Urothelium cell line (cell line): ENCODE data around the gene CSRNP2.

Experiments used
- DNase-seq: peaks from one replicate; pipeline ENCODE4 v3.0.0; 2011; ENCODE audit warnings: low spot score, mixed read lengths
- FAIRE-seq: peaks from 2 replicates; lab custom pipeline; 2011; peaks lifted over from hg19 to GRCh38; lab: Jason Lieb, UNC

CSRNP2 gene, protein sequence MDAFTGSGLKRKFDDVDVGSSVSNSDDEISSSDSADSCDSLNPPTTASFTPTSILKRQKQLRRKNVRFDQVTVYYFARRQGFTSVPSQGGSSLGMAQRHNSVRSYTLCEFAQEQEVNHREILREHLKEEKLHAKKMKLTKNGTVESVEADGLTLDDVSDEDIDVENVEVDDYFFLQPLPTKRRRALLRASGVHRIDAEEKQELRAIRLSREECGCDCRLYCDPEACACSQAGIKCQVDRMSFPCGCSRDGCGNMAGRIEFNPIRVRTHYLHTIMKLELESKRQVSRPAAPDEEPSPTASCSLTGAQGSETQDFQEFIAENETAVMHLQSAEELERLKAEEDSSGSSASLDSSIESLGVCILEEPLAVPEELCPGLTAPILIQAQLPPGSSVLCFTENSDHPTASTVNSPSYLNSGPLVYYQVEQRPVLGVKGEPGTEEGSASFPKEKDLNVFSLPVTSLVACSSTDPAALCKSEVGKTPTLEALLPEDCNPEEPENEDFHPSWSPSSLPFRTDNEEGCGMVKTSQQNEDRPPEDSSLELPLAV

DNA sequence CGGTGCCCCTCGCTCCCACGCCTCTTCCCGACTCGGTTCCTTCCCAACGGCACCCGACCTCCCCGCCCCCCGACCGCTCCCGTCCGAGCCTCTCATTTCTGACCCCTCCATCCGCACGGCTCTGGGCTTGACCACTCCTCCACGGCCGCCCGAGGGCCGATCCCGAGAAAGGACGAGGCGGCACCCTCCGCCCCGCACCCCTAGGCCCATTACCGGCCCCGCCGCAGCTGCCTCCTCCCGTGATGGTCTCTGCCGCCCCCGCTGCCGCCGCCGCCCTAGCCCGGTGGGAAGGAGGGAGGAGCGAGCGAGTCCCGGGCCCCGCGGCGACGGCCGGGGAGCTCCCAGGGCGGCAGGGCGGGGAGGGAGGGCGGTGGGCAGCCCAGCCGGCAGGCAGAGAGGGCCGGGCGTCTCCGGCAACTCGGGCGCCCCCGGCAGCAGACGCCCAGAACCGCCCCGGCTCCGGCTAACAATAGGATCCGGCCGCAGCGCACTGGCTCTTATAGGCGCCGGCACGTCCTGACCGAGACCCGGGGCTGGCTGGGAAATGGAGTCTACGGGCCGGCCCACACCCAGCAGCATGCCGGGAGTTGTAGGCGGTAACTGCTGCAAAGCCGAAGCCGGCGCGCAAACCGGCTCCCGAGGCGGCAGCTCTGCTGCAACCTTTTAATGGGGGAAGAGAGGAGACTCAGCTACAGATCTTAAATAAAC is at the start of gene CSRNP2:
Gene CSRNP2 (minus strand): TSS at position 471 of the 708 bp plus-strand sequence. CDS start 7,035 bp downstream, outside the sequence.
- FAIRE-seq = peak; percentile 35

DNA sequence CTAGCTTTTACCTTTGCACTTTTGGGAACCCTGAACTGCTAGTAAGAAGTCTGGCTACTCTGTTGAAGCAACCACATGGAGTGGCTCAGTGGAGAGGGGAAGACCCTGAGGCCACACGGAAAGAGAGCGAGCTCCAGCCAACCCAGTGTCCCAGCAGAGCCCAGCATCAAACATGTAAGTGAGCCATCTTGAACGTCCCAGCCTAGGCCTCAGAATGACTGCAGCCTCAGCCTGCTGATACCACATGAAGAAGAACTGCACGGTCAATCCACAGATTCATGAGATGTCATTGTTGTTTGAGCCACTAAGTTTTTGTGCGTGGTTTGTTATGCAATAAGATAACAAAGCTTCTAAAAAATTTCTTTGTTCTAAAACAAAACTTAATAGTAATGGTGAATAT is 49.3 kb upstream of the CSRNP2 start:
- DNase-seq (no peak), FAIRE-seq (no peak)

More for the DNA sequence above, at the start of gene CSRNP2:
- peak; percentile 98 for DNase-seq

DNA sequence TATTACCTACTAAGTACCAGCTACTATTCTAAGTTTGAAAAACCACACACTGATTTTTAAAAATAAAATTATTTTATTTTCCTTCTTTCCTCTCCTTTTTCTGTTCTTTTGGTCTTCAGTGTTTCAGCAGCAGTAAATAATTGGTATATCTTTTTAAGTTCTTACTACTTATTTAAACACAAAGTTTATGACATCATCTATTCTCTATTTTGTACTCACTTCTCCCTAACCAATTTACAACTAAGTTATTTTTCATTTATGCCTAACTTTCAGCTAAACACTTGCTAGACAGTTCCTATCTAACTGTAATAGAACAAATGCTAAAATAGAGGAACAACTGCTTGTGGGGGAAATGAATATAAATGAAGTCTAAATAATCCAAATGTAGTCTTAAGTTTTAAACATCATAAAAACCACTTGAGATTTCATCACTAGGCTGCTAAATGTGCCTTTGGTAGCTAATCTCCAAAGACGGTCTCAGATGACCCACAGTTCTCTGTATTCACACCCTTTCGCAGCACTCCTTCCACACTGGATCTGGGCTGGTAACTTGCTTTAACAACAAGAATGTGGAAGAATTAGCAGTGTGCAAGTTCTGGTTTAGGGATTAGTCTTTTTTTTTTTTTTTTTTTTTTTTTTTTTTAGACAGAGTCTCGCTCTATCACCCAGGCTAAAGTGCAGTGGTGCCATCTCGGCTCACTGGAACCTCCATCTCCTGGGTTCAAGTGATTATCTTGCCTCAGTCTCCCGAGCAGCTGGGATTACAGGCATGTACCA is 48.5 kb upstream of the CSRNP2 start:
- DNase-seq (no peak), FAIRE-seq (no peak)

DNA sequence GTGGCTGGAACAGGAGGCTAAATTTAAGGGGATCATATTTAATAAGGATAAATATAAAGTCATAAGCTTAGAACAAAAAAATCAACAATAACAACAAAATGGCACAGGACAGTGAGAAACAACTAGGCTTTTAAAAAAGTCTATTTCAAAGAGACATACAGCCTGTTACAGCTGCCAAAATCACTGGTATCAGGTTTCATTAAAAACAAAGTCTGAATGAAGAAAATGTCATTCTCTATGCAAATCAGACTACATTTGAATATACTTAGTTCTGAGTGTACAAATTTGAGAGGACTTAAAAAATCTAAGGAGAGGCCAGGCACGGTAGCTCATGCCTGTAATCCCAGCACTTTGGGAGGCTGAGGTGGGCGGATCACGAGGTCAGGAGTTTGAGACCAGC is 45.5 kb upstream of the CSRNP2 start:
- FAIRE-seq (no peak), DNase-seq (no peak)

DNA sequence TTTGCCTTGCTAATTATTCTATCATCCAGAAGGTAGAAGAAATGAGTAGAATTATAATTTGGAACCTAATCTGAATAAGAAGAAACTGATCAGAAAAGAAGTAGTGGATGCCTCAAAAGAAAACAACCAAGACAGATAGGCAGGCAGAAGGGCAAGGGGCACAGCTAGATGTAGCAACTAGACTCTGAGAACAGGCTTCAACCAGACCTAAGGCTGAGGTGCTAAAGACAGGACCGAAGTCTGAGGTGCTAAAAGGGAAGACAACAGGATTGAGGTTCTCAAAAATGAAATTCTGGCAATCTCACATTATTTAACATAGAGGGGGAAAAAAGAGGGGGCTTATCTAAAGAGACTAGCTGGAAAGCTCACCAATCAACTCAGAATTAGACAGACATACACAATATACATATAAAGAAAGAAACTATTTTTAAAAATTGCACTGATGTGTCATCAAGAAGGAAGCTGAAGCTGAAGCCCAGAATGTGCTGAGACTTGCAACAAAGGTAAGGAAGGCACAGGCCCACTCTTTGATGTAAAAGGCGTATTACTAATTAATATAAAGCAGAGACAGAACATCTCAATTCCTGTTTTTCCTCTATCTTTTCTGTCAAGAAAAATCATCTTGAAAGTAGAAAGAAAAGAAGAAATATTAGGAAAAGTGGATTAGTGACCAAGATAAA is 43.8 kb upstream of the CSRNP2 start:
- no peak for DNase-seq
- no peak for FAIRE-seq

DNA sequence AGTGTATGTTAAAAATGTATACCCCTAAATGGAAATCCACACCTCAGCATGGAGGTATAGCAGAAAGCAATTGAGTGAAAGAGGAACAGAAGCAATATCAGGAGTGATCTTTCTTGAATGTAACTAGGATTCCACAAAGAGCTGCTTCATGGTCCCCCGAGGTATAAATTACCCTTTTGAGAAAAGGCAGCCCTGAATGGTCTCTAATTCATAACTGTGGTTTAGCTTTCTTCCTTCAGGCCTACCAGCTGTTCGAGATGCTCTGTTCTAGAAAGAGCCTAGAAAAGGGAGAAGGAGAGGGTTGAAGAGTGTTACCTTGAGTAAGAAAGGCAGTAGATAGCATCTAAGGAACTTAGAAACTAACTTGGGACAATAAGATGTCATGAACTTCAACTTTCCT is 42.9 kb upstream of the CSRNP2 start:
- FAIRE-seq (no peak), DNase-seq (no peak)

DNA sequence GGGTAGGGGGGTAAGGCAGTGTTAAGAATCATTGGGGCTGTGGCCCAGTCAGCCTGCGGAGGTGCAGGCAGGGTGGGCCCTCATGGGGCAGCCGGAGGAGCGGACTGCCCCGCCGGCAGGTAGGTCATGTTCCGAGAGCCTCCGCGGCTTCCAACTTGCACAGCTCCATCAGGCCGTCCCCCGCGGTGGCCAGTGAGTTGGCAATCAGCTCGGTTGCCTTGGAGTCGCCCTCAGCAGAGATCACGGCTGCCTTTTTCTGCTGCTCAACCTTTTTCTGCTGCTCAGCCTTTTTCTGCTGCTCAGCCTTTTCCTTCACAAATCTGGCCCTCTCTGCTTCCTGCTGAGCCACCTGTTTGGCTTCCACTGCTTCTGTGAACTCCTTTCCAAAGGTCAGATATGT is 41.1 kb upstream of the CSRNP2 start:
- FAIRE-seq (no peak), DNase-seq (no peak)

DNA sequence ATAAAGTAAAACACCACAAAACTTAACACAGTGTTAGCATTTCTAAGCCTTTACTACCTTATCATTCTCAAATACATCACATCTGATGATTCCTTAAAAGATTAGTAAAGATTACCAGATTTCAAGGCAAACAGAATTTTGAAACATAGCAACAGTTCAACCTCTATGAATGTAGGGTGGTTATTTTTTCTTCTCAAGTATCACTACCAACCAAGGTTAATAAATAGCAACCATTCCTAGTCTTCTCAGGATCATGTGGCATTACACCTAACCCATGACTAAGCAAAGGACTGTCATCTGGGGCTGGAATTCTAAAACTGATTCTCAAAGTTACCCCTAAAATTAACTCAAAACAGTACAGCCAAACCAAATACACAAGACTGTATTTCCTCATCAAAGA is 39.4 kb upstream of the CSRNP2 start:
- DNase-seq (no peak), FAIRE-seq (no peak)

DNA sequence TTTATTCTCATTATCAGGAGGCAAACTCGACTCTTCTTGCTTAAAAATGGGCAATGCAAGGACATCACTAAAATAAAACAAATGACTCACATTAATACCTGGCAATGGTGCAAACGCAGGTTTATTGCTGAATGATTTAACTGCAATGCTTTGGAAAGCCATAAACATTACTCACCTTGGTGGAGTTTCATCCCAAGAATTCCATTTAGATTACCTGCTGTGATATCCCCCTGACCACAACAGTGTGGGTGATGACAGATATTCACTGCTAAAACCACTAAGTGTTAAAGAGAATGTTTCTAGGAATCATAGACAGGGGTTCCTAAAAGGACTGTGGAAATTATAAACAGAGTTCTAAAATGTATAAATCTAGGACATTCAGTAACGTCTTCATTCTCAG is 35.3 kb upstream of the CSRNP2 start:
- peak; percentile 81 for DNase-seq
- FAIRE-seq = no peak

DNA sequence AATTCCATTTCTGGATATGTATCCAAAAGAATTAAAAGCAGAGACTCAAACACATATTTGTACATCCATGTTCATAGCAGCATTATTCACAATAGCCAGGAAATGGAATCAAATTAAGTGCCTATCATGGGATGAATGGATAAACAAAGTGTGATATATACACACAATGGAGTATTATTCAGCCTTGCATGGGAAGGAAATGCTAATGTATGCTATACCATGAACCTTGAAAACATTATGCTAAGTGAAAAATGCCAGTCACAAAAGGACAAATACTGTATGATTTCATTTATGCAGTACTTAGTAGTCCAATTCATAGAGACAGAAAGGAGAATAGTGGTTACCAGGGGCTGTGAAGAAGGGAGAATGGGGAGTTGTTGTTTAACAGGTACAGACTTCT is 32.1 kb upstream of the CSRNP2 start:
- FAIRE-seq = no peak

DNA sequence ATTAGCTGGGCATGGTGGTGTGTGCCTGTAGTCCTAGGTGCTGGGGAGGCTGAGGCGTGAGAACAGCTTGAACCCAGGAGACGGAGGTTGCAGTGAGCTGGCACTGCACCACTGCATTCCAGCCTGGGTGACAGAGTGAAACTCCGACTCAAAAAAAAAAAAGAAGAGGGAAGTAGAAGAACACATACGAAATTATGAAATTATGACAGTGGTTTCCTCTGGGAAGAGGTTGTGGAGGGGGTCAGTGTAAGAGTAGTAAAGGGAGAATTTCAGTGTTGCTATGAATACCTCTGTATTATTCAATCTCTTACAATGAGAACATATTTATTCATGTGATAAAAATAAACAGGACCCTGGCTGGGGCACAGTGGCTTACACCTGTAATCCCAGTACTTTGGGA is 24.7 kb upstream of the CSRNP2 start:
- FAIRE-seq = no peak
- no peak for DNase-seq

More for the DNA sequence above, 32.1 kb upstream of the CSRNP2 start:
- no peak for DNase-seq

DNA sequence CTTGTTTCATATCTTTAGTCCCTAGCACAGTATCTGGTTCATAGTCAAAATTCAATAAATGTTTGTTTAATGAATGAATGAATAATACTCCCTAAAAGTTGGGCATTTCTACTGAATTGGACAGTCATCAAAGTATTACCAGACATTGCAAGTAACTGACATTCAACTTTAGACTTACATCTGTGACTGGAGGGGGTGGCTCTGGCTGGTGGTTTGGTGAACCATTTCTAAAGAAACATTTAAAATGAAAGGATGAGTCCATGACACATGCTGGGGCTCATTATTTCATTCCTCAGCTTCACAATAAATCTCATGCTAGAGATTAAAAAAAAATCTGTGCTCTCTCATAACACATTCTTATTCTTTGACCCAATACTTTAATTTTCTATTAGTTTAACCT is 20.6 kb upstream of the CSRNP2 start:
- no peak for DNase-seq
- no peak for FAIRE-seq

DNA sequence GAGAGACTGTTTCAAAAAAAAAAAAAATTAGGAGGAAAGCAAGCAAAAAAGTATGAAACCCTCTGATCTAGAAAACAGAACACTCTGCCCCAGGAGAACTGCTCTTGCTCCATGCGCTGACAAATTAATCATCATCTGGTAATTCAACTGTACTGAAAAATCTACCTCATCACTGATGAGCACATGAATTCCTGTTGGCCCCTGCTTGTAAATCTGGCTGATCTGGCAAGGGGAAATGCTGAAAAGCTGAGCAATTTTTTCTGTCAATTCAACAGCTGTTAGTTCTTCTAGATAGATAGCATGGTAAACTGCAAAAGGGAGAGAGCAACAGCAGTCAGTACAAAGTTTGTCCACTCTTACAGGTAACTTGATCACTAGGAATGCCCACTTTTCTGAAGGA is 15.2 kb upstream of the CSRNP2 start:
- no peak for FAIRE-seq

DNA sequence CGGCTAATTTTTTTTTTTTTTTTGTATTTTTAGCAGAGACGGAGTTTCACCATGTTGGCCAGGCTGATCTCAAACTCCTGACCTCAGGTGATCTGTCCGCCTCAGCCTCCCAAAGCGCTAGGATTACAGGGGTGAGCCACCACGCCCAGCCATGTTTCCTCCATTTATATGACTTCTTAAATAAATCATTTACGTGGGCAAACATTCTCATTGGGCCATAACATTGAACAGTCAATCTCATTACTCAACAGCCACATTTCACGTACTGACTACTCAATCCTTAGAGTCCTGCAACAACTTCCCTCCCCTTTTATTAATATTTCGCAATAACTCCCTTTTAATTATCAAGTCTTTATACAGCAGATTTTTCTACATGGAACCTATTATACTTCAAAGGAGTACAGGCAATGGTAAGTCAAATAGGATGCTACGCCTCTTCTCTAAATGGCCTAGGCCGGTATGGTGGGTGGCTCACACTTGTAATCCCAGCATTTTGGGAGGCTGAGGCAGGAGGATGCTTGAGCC is 7.4 kb upstream of the CSRNP2 start:
- DNase-seq (no peak), FAIRE-seq (no peak)

More for the DNA sequence above, 15.2 kb upstream of the CSRNP2 start:
- DNase-seq = no peak

DNA sequence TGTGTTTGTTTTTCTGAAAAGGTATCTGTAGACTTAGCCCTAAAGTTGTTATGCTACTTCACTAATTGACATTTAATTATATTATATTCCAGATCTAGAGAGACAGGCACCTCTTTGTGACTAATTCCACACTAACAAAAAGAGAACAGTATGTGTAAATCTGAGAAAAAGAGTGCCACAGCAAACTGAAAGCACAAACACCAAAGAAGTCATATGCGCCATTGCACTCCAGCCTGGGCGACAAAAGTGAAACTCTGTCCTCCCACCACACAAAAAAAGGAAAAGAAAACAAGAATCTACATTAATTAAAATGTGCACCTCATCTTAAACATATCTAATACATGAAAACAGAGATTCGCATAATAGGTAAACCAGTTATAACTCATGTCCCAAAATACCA is 4.4 kb upstream of the CSRNP2 start:
- DNase-seq (no peak), FAIRE-seq (no peak)

DNA sequence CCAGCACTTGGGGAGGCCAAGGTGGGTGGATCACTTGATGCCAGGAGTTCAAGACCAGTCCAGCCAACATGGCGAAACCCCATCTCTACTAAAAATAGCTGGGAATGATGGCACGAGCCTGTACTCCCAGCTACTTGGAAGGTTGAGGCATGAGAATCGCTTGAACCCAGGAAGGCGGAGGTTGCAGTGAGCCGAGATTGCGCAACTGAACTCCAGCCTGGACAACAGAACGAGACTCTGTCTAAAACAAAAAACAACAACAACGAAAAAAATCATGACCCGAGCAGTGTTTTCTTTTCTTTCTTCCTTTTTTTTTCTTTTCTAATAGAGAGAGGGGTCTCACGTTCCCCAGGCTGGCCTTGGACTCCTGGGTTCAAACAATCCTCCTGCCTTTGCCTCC is 3.5 kb upstream of the CSRNP2 start:
- DNase-seq = no peak
- no peak for FAIRE-seq

DNA sequence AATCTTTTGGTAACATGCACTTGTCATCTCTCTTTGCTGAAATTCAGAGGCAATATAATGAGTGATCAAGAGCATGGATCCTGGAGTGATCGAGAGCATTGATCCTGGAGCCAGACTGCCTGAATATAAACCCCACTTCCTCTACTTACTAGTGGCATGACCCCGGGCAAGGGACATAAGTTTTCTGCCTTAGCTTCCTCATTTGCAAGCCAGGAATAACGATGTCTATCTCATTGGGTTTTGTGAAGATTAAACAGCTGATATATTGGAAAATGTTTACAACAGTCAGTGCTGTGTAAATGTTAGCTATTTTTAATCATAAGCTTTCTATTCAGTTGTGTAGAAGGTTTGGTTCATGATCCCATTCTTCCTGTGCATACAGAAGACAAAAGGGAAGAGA is 2.4 kb upstream of the CSRNP2 start:
- FAIRE-seq = no peak
- no peak for DNase-seq

DNA sequence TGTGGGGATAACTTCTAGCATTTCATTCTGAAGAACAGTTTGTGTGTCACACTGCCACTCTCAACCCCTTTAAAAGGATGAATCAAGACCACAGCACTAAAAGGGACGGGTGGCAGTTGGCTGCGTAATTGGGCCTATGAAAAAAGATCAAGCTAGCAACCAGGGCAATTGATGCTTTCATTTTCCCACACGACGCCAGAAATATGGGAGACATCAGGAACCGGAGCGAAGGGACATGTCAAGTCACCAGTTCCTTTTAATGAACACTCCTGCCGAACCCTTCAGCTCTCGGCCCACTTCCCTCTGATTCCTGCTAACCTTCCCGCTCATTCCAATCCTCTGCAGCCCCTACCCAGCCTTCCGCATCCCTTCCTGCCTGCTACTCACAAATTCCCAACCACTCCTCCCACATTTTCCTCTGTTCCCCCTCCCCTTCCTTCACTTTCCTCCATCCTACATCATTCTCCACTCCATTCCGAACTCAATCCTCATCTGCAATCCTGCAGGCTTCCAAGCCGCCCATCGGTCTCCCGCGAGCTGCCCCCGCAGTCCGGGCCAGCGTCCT is 753 bp downstream of the CSRNP2 start:
- peak; percentile 44 for DNase-seq

DNA sequence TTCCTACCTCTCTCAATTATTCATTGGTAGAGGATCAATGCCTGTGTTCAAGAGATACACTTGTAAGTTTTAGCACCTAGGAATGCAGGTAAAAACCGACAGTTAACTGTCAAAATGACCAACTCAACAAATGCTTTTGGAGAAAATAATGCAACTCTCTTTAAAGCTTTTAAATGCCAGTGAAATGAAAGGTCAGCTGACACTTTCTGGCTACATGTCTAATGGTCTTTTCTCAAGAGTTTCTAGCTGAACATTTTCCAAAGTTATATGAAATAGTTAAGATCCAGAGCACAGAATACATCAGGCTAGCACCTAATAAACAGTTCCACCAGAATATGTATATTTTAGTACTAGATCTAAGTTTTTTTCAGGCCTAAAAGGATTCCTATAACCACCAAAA is 2.0 kb downstream of the CSRNP2 start:
- FAIRE-seq = no peak
- no peak for DNase-seq

More for the DNA sequence above, 753 bp downstream of the CSRNP2 start:
- no peak for FAIRE-seq

DNA sequence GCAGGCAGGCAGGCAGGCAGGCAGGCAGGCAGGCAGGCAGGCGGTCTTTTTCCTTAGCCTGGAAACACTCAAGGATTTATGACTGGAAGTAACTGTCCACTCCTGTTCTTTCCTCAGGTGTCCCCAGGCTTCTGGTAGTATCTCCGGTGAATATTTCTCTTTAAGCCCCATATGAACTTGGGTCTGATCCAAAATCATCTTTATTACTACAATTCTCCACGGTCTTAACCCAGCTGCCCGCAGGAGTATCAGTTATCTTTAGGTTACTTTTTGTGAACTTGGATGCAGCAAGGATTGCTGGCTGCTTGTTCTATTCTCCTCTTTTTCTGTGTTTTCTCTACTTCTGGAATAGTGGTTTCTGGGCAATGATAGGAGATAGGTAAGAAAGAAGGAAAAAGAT is 3.3 kb downstream of the CSRNP2 start:
- FAIRE-seq (no peak), DNase-seq (no peak)
